Aorta (tissue), 5 donors: ENCODE results near the gene NKD1. TPM values are rescaled to one million over a fixed set of nuclear protein-coding genes. Genes with fewer than 3 reads are reported as not detected.

ENCODE experiments used
- ATAC-seq: fragments of 200-7000 bp; cut with Tn5 transposase; one replicate; pipeline ENCODE4 v1.9.1; 2022; ENCODE audit warnings: moderate library complexity; ENCODE audit not compliant: low FRiP score
- DNase-seq, 2 donors: peaks; one replicate each; pipeline ENCODE4 v3.0.0-alpha.2; 2020
- H3K27ac ChIP-seq, 2 donors: one replicate each; pipeline ENCODE4 v1.5.1; 2013; ENCODE audit warnings: low read length in 2 of 2, mild to moderate bottlenecking in 2 of 2, moderate library complexity in 2 of 2, control low read depth in 1 of 2, inconsistent platforms in 1 of 2, low read depth in 1 of 2
- H3K27me3 ChIP-seq, 2 donors: one replicate each; pipeline ENCODE4 v1.6.1; 2013; ENCODE audit warnings: control low read depth in 1 of 2, low read length in 1 of 2, mild to moderate bottlenecking in 1 of 2, moderate library complexity in 1 of 2; ENCODE audit not compliant: insufficient read depth in 2 of 2, control insufficient read depth in 1 of 2
- H3K36me3 ChIP-seq, 2 donors: one replicate each; pipeline ENCODE4 v1.6.1; 2013; ENCODE audit warnings: control low read depth in 1 of 2, low read length in 1 of 2, mild to moderate bottlenecking in 1 of 2; ENCODE audit not compliant: insufficient read depth in 2 of 2, control insufficient read depth in 1 of 2
- H3K4me1 ChIP-seq, 2 donors: one replicate each; pipeline ENCODE4 v1.6.1; 2013; ENCODE audit warnings: low read length in 2 of 2, control low read depth in 1 of 2, mild to moderate bottlenecking in 1 of 2, moderate library complexity in 1 of 2; ENCODE audit not compliant: insufficient read depth in 2 of 2, control insufficient read depth in 1 of 2
- H3K4me3 ChIP-seq, 2 donors: one replicate each; pipeline ENCODE4 v1.5.1; 2013; ENCODE audit warnings: low read length in 2 of 2, control low read depth in 1 of 2, mild to moderate bottlenecking in 1 of 2
- H3K9me3 ChIP-seq: one replicate; pipeline ENCODE4 v1.6.1; 2013; ENCODE audit warnings: mild to moderate bottlenecking, low read length; ENCODE audit not compliant: control insufficient read depth
- WGBS, 2 donors: extraction: QIAGEN DNeasy Blood & Tissue Kit; methylation state at CpG; one replicate each; pipeline ENCODE4 v1.1.7; 2013; 5-methylcytosine and 5-hydroxymethylcytosine counted together
- intact Hi-C, 2 donors: fragments of 100-400 bp; cut with DNase I; formaldehyde crosslinking; loops; one replicate each; pipeline versions ENCODE4 v1.14.2 to v1.15.0; 2022
- polyA plus RNA-seq, 2 donors: library from polyadenylated mRNA; stranded (reverse); fragments of 200-250 nt; gene quantifications; one replicate each; pipeline ENCODE4 v1.2.3, GENCODE V29; 2013
- total RNA-seq, 2 donors: library from RNA; stranded (reverse); fragmentation: NEBNext Ultra II Directional; extraction: Animal tissue kit (Norgen Biotek cat#: 25700); gene quantifications; one replicate each; pipeline ENCODE4 v1.2.1, GENCODE V29; 2021
- donor health status: healthy with polysubstance abuse.
- donor health status: Bipolar disorder and iron deficiency.
- donor health status: DM: no; HTN: no; CAD: no.
- donor health status: DM: no; HTN: no; CAD: no.
- donor health status: DM: yes; HTN: yes; CAD: no.

Gene NKD1
- total and polyA plus RNA-seq, 4 donors = 5.1 to 55.2 (median 21.0) TPM

- intact Hi-C loops = no loop called here
- 96 to 99% methylated on average over 3 of the region's 3 CpGs for WGBS, 2 donors
- no peaks in the 10 kb centered on the region for H3K27me3 ChIP-seq
- no peak for DNase-seq
- peaks cover 2% of the 10 kb centered on the region for H3K9me3 ChIP-seq
- H3K36me3 ChIP-seq = no peaks in the 10 kb centered on the region
- H3K27ac ChIP-seq = no peak overlapping the region
- H3K4me3 ChIP-seq = no peak overlapping the region
- no peaks in the 10 kb centered on the region for H3K4me1 ChIP-seq
- no peak for ATAC-seq
Measured at GRCh38 chr16:50525262-50525661, 22.9 kb upstream of the NKD1 start.

GRCh38 chr16:50525716-50526115 lies 22.5 kb upstream of the NKD1 start:
- intact Hi-C loops = no loop called here
- Histone ChIP-seq H3K27ac (no peak overlapping the region), H3K27me3 (no peaks in the 10 kb centered on the region), H3K36me3 (no peaks in the 10 kb centered on the region), H3K9me3 (peaks cover 3% of the 10 kb centered on the region), H3K4me1 (no peaks in the 10 kb centered on the region), H3K4me3 (no peak overlapping the region)
- WGBS, 2 donors = 94 to 97% methylated on average over 6 of the region's 6 CpGs
- ATAC-seq (no peak), DNase-seq (no peak)

GRCh38 chr16:50526249-50526648 lies 21.9 kb upstream of the NKD1 start:
- no peaks in the 10 kb centered on the region for H3K27me3 ChIP-seq
- 87 to 95% methylated on average over 4 of the region's 4 CpGs for WGBS, 2 donors
- no peak for DNase-seq
- intact Hi-C loops = no loop called here
- H3K4me3 ChIP-seq = no peak overlapping the region
- H3K27ac ChIP-seq = no peak overlapping the region
- no peak for ATAC-seq
- H3K9me3 ChIP-seq = peaks cover 3% of the 10 kb centered on the region
- H3K4me1 ChIP-seq = no peaks in the 10 kb centered on the region
- H3K36me3 ChIP-seq = no peaks in the 10 kb centered on the region

- intact Hi-C loops = no loop called here
- no peaks in the 10 kb centered on the region for H3K4me1 ChIP-seq
- H3K27me3 ChIP-seq = no peaks in the 10 kb centered on the region
- ATAC-seq (no peak), DNase-seq (no peak)
- H3K9me3 ChIP-seq = peaks cover 3% of the 10 kb centered on the region
- H3K27ac ChIP-seq = no peak overlapping the region
- H3K36me3 ChIP-seq = no peaks in the 10 kb centered on the region
- no peak overlapping the region for H3K4me3 ChIP-seq
- 96 to 98% methylated on average over 6 of the region's 6 CpGs for WGBS, 2 donors
Measured at GRCh38 chr16:50526796-50527195, 21.4 kb upstream of the NKD1 start.

GRCh38 chr16:50528820-50529219 lies 19.4 kb upstream of the NKD1 start:
- no peaks in the 10 kb centered on the region for H3K4me1 ChIP-seq
- DNase-seq (no peak), ATAC-seq (no peak)
- intact Hi-C loops = no loop called here
- H3K27ac ChIP-seq = no peak overlapping the region
- no peaks in the 10 kb centered on the region for H3K36me3 ChIP-seq
- 94 to 96% methylated on average over 1 of the region's 1 CpG for WGBS, 2 donors
- H3K27me3 ChIP-seq = no peaks in the 10 kb centered on the region
- no peak overlapping the region for H3K4me3 ChIP-seq
- H3K9me3 ChIP-seq = peaks cover 3% of the 10 kb centered on the region

- ATAC-seq (no peak), DNase-seq (no peak)
- no peaks in the 10 kb centered on the region for H3K27me3 ChIP-seq
- H3K4me1 ChIP-seq = no peaks in the 10 kb centered on the region
- peaks cover 3% of the 10 kb centered on the region for H3K9me3 ChIP-seq
- no peak overlapping the region for H3K4me3 ChIP-seq
- H3K36me3 ChIP-seq = no peaks in the 10 kb centered on the region
- no peak overlapping the region for H3K27ac ChIP-seq
- intact Hi-C loops = no loop called here
Measured at GRCh38 chr16:50529334-50529733, 18.9 kb upstream of the NKD1 start.

- no peaks in the 10 kb centered on the region for H3K27me3 ChIP-seq
- no peak overlapping the region for H3K27ac ChIP-seq
- no peaks in the 10 kb centered on the region for H3K4me1 ChIP-seq
- no peak overlapping the region for H3K4me3 ChIP-seq
- no peaks in the 10 kb centered on the region for H3K36me3 ChIP-seq
- WGBS, 2 donors = 82 to 88% methylated on average over 13 of the region's 13 CpGs
- DNase-seq = no peak
- peaks cover 3% of the 10 kb centered on the region for H3K9me3 ChIP-seq
- intact Hi-C loops = no loop called here
- no peak for ATAC-seq
Measured at GRCh38 chr16:50530277-50531236, 17.6 kb upstream of the NKD1 start.

GRCh38 chr16:50531359-50531758 lies 16.8 kb upstream of the NKD1 start:
- Histone ChIP-seq H3K9me3 (peaks cover 3% of the 10 kb centered on the region), H3K4me1 (no peaks in the 10 kb centered on the region), H3K27me3 (no peaks in the 10 kb centered on the region), H3K36me3 (no peaks in the 10 kb centered on the region), H3K4me3 (no peak overlapping the region), H3K27ac (no peak overlapping the region)
- WGBS, 2 donors = 94 to 97% methylated on average over 2 of the region's 2 CpGs
- ATAC-seq (no peak), DNase-seq (no peak)
- intact Hi-C loops = no loop called here

- intact Hi-C loops = no loop called here
- no peak for DNase-seq
- Histone ChIP-seq H3K36me3 (no peaks in the 10 kb centered on the region), H3K4me1 (no peaks in the 10 kb centered on the region), H3K4me3 (no peak overlapping the region), H3K27me3 (no peaks in the 10 kb centered on the region), H3K27ac (no peak overlapping the region), H3K9me3 (peaks cover 3% of the 10 kb centered on the region)
- WGBS, 2 donors = 91 to 92% methylated on average over 3 of the region's 3 CpGs
- no peak for ATAC-seq
Measured at GRCh38 chr16:50531901-50532300, 16.3 kb upstream of the NKD1 start.
